Nephron progenitor cell (in vitro differentiated cells): Measurements from ENCODE around the gene ADAM17.
A peak's percentile ranks its signal among the peaks of the same experiment; 100 is the strongest.

ENCODE experiments used
- DNase-seq: peaks from one replicate; pipeline ENCODE4 v3.0.0; 2021
- H3K27ac Mint-ChIP-seq: 2 replicates; pipeline ENCODE4 v1.8.0; 2021; ENCODE audit warnings: mild to moderate bottlenecking, moderate library complexity, mixed read lengths
- H3K27me3 Mint-ChIP-seq: 2 replicates; pipeline ENCODE4 v1.8.0; 2021; ENCODE audit warnings: mild to moderate bottlenecking, low read depth, mixed read lengths; ENCODE audit not compliant: poor library complexity
- H3K36me3 Mint-ChIP-seq: 2 replicates; pipeline ENCODE4 v1.8.0; 2021; ENCODE audit warnings: low read depth, mixed read lengths
- H3K4me1 Mint-ChIP-seq: 2 replicates; pipeline ENCODE4 v1.8.0; 2021; ENCODE audit warnings: mixed read lengths
- H3K4me3 Mint-ChIP-seq: 2 replicates; pipeline ENCODE4 v1.8.0; 2021; ENCODE audit warnings: mild to moderate bottlenecking, moderate library complexity, mixed read lengths
- H3K9me3 Mint-ChIP-seq: 2 replicates; pipeline ENCODE4 v1.8.0; 2021; ENCODE audit warnings: mild to moderate bottlenecking, moderate library complexity, mixed read lengths
- TF ChIP-seq, protein P1 (sequence below): fragments of 200-600 bp; sonication (generic); IDR thresholded peaks from 2 replicates; pipeline ENCODE4 v1.5.0; 2021; ENCODE audit warnings: antibody characterized with exemption

The ADAM17 gene

DNA sequence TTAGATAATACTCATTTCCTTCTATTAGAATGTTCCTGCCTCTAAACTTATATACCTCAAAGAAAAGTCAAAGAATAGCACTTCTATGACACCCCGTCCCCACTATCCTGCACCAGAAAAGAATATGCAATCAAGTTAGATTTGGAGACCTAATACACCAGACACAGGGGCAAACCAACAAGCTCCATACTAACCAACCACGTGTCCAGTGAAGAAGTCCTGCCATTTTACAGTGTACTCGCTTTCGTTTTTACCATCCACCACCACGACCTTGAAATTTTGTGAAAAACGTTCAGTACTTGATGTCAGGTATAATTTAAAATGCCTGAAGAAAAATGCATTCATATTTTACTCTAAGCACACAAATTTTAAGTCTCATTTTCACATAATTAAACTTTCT, 19.1 kb downstream of the ADAM17 start:
- H3K36me3 Mint-ChIP-seq, result peaks cover 61% of the 10 kb centered on the region
- no peak for DNase-seq
- no peak overlapping the region for H3K27ac Mint-ChIP-seq
- TF ChIP-seq, protein P1, sequence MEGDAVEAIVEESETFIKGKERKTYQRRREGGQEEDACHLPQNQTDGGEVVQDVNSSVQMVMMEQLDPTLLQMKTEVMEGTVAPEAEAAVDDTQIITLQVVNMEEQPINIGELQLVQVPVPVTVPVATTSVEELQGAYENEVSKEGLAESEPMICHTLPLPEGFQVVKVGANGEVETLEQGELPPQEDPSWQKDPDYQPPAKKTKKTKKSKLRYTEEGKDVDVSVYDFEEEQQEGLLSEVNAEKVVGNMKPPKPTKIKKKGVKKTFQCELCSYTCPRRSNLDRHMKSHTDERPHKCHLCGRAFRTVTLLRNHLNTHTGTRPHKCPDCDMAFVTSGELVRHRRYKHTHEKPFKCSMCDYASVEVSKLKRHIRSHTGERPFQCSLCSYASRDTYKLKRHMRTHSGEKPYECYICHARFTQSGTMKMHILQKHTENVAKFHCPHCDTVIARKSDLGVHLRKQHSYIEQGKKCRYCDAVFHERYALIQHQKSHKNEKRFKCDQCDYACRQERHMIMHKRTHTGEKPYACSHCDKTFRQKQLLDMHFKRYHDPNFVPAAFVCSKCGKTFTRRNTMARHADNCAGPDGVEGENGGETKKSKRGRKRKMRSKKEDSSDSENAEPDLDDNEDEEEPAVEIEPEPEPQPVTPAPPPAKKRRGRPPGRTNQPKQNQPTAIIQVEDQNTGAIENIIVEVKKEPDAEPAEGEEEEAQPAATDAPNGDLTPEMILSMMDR, result no peak
- H3K4me1 Mint-ChIP-seq, result no peaks in the 10 kb centered on the region
- H3K9me3 Mint-ChIP-seq, result no peaks in the 10 kb centered on the region
- H3K4me3 Mint-ChIP-seq, result no peak overlapping the region
- peaks cover 3% of the 10 kb centered on the region for H3K27me3 Mint-ChIP-seq

DNA sequence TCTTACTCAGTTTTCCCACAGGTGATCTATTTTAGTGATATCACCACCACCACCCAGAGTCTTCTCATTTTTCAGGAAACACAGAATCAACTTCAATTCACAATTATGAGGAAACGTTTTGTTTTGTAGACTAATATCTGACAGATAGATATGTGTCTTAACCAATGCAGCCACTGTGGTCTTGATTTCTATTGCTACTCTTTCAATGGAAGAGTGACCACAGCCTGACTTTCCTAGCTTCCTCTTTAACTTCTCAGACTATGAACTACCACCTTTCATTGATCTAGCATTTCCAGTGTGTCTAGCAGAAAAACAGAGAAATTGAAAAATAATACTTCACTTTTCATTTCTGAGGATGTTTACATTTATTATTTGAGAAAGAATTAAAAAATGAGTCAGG, 20.5 kb downstream of the ADAM17 start:
- Mint-ChIP-seq H3K9me3 (no peaks in the 10 kb centered on the region), H3K27ac (no peak overlapping the region), H3K27me3 (peaks cover 3% of the 10 kb centered on the region), H3K4me3 (no peak overlapping the region), H3K36me3 (peaks cover 56% of the 10 kb centered on the region), H3K4me1 (no peaks in the 10 kb centered on the region)
- DNase-seq, result no peak
- TF ChIP-seq, protein P1, result no peak

DNA sequence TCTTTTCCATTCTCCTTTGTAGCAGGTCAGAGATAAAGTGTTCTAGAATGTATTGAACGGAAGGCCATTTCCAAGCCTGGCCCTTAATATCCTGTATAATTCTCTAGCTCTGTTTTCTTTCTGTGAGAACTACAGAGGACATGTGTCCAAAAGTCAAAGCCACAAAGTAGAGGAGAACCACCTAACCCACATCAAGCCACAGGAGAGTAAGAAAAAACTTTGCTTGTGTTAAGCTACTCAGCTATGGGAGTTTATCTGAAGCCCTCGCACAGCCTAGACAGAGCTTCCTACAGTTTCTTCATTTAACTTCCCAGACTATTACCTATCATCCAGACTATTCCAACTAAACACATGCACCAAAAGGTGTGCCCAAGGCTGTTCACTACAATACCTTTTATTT, 22.0 kb downstream of the ADAM17 start:
- no peaks in the 10 kb centered on the region for H3K4me1 Mint-ChIP-seq
- H3K4me3 Mint-ChIP-seq, result no peak overlapping the region
- no peaks in the 10 kb centered on the region for H3K9me3 Mint-ChIP-seq
- peaks cover 3% of the 10 kb centered on the region for H3K27me3 Mint-ChIP-seq
- peaks cover 57% of the 10 kb centered on the region for H3K36me3 Mint-ChIP-seq
- no peak overlapping the region for H3K27ac Mint-ChIP-seq
- TF ChIP-seq, protein P1, result no peak
- DNase-seq, result no peak

DNA sequence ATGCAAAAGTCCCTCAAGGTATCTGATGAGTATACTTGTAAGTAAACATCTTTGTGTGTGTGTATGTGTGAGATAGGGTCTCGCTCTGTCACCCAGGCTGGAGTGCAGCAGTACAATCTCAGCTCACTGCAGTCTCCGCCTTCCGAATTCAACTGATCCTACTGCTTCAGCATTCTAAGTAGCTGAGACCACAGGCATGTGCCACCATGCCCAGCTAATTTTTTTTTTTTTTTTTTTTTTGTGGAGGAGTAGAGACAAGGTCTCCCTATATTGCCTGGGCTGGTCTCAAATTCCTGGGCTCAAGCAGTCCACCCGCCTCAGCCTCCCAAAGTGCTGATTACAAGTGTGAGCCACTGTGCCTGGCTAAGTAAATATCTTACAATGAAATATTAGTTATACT, 23.2 kb downstream of the ADAM17 start:
- Mint-ChIP-seq H3K9me3 (no peaks in the 10 kb centered on the region), H3K4me3 (no peak overlapping the region), H3K27ac (no peak overlapping the region), H3K36me3 (peaks cover 60% of the 10 kb centered on the region), H3K4me1 (no peaks in the 10 kb centered on the region), H3K27me3 (peaks cover 3% of the 10 kb centered on the region)
- DNase-seq, result no peak
- TF ChIP-seq, protein P1, result no peak

DNA sequence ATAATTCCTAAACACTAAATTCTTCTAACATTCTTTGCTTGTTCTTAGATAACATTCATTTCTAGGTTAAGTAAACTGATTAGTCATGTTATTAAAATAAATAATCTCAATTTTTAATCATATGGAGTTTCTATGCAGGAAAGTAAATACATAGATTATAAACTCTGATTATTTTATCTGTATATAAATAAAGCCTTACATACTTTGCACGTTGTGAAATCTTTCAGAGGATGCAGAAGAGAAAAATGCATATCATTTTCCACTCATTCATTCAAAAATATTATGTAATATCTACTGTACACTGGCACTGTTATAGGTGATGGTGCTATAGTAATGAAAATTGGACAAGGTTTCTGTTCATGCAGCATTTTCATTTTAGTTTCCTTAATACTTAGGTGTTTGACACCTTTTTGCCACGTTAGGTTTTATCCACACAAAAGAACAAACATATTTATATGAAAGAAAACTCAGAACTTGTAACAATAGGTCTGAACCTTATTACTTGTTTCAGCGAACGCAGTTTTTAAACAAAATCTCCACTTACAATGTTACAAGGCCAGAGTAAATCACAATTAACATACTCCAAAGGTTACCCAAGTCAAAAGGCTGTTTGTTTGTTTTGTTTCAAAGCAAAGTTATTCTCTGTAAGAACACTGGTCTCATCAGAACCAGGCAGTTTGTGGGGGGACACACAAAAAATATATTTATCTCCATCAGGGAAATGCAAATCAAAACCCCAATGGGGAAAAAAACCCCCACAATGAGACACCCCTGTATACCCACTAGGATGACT, 27.4 kb downstream of the ADAM17 start:
- Mint-ChIP-seq H3K27me3 (peaks cover 7% of the 10 kb centered on the region), H3K4me3 (no peak overlapping the region), H3K27ac (no peak overlapping the region), H3K4me1 (no peaks in the 10 kb centered on the region), H3K9me3 (no peaks in the 10 kb centered on the region), H3K36me3 (peaks cover 73% of the 10 kb centered on the region)
- DNase-seq, result no peak
- TF ChIP-seq, protein P1, result no peak

DNA sequence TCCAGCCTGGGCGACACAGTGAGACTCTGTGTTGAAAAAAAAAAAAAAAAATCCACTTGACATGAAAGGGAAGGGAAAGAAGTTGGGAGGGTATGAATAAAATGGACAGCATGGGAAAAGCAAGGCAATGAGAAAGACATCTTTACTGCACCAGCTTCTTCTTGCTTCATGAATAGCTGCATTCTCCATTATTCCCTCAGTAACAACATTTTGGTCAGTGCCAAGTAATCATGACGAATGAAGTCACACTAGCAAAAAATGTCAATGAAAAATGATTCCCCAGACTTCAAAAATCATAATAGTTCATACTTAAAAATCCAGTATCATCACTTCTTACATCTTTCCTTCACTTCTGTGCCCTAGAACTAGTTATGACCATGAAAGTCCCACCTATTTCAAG, 30.4 kb downstream of the ADAM17 start:
- Mint-ChIP-seq H3K4me3 (no peak overlapping the region), H3K9me3 (no peaks in the 10 kb centered on the region), H3K36me3 (peaks cover 85% of the 10 kb centered on the region), H3K4me1 (no peaks in the 10 kb centered on the region), H3K27ac (peak overlapping the region; percentile 36), H3K27me3 (peaks cover 7% of the 10 kb centered on the region)
- TF ChIP-seq, protein P1, result no peak
- no peak for DNase-seq
